ENCODE results near the gene NBPF3. TPM values are rescaled to one million over a fixed set of nuclear protein-coding genes. Genes with fewer than 3 reads are reported as not detected.

Gene NBPF3
- total and polyA plus RNA-seq, 2 experiments from 2014 or later: 2.7 to 18.1 TPM

DNA sequence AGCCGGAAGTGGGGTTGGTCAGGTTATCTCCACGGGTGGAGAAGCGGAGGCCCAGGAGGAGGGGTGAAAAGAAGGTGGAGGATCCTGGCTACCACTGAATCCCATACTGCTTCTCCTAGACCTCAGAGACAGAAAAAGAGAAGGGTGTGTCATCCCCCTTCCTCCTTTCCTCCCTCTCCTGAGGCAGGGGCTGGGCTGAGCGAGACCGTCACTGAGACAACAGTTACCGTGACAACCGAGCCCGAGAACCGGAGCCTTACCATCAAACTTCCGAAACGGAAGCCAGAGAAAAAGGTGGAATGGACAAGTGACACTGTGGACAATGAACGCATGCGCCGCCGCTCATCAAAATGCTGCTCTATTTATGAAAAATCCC is 42.1 kb upstream of the NBPF3 start:
- Histone ChIP-seq H3K4me1 (ENCODE audit: insufficient read depth) (0 out of 2 replicates have a peak, but pooled peaks cover 2% of the 10 kb centered on the region), H3K27me3 (ENCODE audit: insufficient read depth) (no peaks in the 10 kb centered on the region), H3K4me3 (no peak overlapping the region), H3F3A (replicated peaks; ENCODE audit: low read depth) (no peaks in the 10 kb centered on the region), H3K36me3 (ENCODE audit: insufficient read depth) (no peaks in the 10 kb centered on the region), H2AFZ (no peak overlapping the region), H3K27ac (ENCODE audit: low read depth) (no peak overlapping the region), H4K20me1 (replicated peaks; ENCODE audit: insufficient read depth) (no peaks in the 10 kb centered on the region), H3K4me2 (no peak overlapping the region), H3K79me2 (replicated peaks; ENCODE audit: insufficient read depth) (no peaks in the 10 kb centered on the region), H3K9me2 (ENCODE audit: insufficient read depth) (no peaks in the 10 kb centered on the region)
- Mint-ChIP-seq H3K4me1 (no peaks in the 10 kb centered on the region; the same call in 2 of the 3 replicates), H3K27ac (no peak overlapping the region), H3K36me3 (ENCODE audit: low read depth) (no peaks in the 10 kb centered on the region), H3K27me3 (ENCODE audit: insufficient read depth, low read depth, poor library complexity) (peaks cover 8% of the 10 kb centered on the region), H3K4me3 (no peak overlapping the region), H3K9me3 (no peaks in the 10 kb centered on the region)
- TF ChIP-seq NANOG (IDR thresholded peaks at IDR 0.05; ENCODE audit: borderline replicate concordance) (no peak), STAT1 (IDR thresholded peaks at IDR 0.05; ENCODE audit: unreplicated experiment) (no peak), EZH2 (IDR thresholded peaks at IDR 0.05; ENCODE audit: low read depth, unreplicated experiment) (no peak), ZNF114 (CRISPR knock-in tag; IDR thresholded peaks at IDR 0.05) (no peak), JUNB (IDR thresholded peaks at IDR 0.05; ENCODE audit: unreplicated experiment) (no peak), CREB1 (CRISPR knock-in tag; IDR thresholded peaks at IDR 0.05; ENCODE audit: low read depth) (no peak), EZH2phosphoT487 (IDR thresholded peaks at IDR 0.05; ENCODE audit: unreplicated experiment) (no peak), POLR2AphosphoS5 (IDR thresholded peaks at IDR 0.05; ENCODE audit: low read depth) (no peak), ZNF331 (CRISPR knock-in tag; IDR thresholded peaks at IDR 0.05; ENCODE audit: low read depth) (no peak)
- TF ChIP-seq, protein P1, sequence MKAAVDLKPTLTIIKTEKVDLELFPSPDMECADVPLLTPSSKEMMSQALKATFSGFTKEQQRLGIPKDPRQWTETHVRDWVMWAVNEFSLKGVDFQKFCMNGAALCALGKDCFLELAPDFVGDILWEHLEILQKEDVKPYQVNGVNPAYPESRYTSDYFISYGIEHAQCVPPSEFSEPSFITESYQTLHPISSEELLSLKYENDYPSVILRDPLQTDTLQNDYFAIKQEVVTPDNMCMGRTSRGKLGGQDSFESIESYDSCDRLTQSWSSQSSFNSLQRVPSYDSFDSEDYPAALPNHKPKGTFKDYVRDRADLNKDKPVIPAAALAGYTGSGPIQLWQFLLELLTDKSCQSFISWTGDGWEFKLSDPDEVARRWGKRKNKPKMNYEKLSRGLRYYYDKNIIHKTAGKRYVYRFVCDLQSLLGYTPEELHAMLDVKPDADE (IDR thresholded peaks at IDR 0.05): no peak
- TF ChIP-seq, protein P2, sequence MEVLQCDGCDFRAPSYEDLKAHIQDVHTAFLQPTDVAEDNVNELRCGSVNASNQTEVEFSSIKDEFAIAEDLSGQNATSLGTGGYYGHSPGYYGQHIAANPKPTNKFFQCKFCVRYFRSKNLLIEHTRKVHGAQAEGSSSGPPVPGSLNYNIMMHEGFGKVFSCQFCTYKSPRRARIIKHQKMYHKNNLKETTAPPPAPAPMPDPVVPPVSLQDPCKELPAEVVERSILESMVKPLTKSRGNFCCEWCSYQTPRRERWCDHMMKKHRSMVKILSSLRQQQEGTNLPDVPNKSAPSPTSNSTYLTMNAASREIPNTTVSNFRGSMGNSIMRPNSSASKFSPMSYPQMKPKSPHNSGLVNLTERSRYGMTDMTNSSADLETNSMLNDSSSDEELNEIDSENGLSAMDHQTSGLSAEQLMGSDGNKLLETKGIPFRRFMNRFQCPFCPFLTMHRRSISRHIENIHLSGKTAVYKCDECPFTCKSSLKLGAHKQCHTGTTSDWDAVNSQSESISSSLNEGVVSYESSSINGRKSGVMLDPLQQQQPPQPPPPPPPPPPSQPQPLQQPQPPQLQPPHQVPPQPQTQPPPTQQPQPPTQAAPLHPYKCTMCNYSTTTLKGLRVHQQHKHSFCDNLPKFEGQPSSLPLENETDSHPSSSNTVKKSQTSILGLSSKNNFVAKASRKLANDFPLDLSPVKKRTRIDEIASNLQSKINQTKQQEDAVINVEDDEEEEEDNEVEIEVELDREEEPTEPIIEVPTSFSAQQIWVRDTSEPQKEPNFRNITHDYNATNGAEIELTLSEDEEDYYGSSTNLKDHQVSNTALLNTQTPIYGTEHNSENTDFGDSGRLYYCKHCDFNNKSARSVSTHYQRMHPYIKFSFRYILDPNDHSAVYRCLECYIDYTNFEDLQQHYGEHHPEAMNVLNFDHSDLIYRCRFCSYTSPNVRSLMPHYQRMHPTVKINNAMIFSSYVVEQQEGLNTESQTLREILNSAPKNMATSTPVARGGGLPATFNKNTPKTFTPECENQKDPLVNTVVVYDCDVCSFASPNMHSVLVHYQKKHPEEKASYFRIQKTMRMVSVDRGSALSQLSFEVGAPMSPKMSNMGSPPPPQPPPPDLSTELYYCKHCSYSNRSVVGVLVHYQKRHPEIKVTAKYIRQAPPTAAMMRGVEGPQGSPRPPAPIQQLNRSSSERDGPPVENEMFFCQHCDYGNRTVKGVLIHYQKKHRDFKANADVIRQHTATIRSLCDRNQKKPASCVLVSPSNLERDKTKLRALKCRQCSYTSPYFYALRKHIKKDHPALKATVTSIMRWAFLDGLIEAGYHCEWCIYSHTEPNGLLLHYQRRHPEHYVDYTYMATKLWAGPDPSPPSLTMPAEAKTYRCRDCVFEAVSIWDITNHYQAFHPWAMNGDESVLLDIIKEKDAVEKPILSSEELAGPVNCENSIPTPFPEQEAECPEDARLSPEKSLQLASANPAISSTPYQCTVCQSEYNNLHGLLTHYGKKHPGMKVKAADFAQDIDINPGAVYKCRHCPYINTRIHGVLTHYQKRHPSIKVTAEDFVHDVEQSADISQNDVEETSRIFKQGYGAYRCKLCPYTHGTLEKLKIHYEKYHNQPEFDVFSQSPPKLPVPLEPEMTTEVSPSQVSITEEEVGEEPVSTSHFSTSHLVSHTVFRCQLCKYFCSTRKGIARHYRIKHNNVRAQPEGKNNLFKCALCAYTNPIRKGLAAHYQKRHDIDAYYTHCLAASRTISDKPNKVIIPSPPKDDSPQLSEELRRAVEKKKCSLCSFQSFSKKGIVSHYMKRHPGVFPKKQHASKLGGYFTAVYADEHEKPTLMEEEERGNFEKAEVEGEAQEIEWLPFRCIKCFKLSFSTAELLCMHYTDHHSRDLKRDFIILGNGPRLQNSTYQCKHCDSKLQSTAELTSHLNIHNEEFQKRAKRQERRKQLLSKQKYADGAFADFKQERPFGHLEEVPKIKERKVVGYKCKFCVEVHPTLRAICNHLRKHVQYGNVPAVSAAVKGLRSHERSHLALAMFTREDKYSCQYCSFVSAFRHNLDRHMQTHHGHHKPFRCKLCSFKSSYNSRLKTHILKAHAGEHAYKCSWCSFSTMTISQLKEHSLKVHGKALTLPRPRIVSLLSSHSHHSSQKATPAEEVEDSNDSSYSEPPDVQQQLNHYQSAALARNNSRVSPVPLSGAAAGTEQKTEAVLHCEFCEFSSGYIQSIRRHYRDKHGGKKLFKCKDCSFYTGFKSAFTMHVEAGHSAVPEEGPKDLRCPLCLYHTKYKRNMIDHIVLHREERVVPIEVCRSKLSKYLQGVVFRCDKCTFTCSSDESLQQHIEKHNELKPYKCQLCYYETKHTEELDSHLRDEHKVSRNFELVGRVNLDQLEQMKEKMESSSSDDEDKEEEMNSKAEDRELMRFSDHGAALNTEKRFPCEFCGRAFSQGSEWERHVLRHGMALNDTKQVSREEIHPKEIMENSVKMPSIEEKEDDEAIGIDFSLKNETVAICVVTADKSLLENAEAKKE (CRISPR knock-in tag; IDR thresholded peaks at IDR 0.05): no peak
- TF ChIP-seq, protein P3, sequence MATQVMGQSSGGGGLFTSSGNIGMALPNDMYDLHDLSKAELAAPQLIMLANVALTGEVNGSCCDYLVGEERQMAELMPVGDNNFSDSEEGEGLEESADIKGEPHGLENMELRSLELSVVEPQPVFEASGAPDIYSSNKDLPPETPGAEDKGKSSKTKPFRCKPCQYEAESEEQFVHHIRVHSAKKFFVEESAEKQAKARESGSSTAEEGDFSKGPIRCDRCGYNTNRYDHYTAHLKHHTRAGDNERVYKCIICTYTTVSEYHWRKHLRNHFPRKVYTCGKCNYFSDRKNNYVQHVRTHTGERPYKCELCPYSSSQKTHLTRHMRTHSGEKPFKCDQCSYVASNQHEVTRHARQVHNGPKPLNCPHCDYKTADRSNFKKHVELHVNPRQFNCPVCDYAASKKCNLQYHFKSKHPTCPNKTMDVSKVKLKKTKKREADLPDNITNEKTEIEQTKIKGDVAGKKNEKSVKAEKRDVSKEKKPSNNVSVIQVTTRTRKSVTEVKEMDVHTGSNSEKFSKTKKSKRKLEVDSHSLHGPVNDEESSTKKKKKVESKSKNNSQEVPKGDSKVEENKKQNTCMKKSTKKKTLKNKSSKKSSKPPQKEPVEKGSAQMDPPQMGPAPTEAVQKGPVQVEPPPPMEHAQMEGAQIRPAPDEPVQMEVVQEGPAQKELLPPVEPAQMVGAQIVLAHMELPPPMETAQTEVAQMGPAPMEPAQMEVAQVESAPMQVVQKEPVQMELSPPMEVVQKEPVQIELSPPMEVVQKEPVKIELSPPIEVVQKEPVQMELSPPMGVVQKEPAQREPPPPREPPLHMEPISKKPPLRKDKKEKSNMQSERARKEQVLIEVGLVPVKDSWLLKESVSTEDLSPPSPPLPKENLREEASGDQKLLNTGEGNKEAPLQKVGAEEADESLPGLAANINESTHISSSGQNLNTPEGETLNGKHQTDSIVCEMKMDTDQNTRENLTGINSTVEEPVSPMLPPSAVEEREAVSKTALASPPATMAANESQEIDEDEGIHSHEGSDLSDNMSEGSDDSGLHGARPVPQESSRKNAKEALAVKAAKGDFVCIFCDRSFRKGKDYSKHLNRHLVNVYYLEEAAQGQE (IDR thresholded peaks at IDR 0.05; ENCODE audit: unreplicated experiment): no peak
- TF ChIP-seq, protein P4, sequence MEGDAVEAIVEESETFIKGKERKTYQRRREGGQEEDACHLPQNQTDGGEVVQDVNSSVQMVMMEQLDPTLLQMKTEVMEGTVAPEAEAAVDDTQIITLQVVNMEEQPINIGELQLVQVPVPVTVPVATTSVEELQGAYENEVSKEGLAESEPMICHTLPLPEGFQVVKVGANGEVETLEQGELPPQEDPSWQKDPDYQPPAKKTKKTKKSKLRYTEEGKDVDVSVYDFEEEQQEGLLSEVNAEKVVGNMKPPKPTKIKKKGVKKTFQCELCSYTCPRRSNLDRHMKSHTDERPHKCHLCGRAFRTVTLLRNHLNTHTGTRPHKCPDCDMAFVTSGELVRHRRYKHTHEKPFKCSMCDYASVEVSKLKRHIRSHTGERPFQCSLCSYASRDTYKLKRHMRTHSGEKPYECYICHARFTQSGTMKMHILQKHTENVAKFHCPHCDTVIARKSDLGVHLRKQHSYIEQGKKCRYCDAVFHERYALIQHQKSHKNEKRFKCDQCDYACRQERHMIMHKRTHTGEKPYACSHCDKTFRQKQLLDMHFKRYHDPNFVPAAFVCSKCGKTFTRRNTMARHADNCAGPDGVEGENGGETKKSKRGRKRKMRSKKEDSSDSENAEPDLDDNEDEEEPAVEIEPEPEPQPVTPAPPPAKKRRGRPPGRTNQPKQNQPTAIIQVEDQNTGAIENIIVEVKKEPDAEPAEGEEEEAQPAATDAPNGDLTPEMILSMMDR (conservative IDR thresholded peaks at IDR 0.05; ENCODE audit: low read depth in 2 of 2): no peak
- DNase-seq (ENCODE audit: low spot score): peak; percentile 85
- peak; percentile 93 for ATAC-seq
